K562 (cell line): ENCODE results near the gene SLC26A11. TPM values are rescaled to one million over a fixed set of nuclear protein-coding genes. Genes with fewer than 3 reads are reported as not detected.

ENCODE experiments used
- ATAC-seq: fragments of 200-7000 bp; cut with Tn5 transposase; 3 replicates; pipeline ENCODE4 v1.9.1; 2020; ENCODE audit warnings: moderate library complexity
- BruUV-seq: library from RNA; stranded (reverse); fragments of 400-500 nt; replicated peaks from 2 replicates; lab custom pipeline; 2021; lab: Mats Ljungman, UMichigan
- CTCF ChIA-PET: fragments of 300-600 bp; formaldehyde crosslinking; extraction: SDS; loops from one replicate; lab custom pipeline; 2021; ENCODE audit warnings: low intra/inter-chr PET ratio; lab: Yijun Ruan, JAX
- POLR2A ChIA-PET: fragments of 300-600, 350-650 bp; sonication (Branson Sonifier 250); formaldehyde crosslinking; extraction: SDS; loops from one replicate; lab custom pipeline; 2021; ENCODE audit warnings: antibody characterized with exemption, inconsistent platforms; lab: Yijun Ruan, JAX
- DNase-seq, 4 experiments: peaks; one replicate each; pipeline versions ENCODE4 v3.0.0 to v3.0.0-alpha.2; 2011 to 2018; ENCODE audit warnings: low spot score in 3 of 4, mixed read lengths in 3 of 4; ENCODE audit errors: extremely low read depth in 1 of 4
- FAIRE-seq: peaks from 2 replicates; lab custom pipeline; 2011; peaks lifted over from hg19 to GRCh38; lab: Jason Lieb, UNC
- H2AFZ ChIP-seq: 2 replicates; pipeline ENCODE4 v1.6.0; 2011; ENCODE audit warnings: low read depth, low read length, control low read depth, inconsistent platforms
- H3K27ac ChIP-seq: fragments of 200-600 bp; 3 replicates; pipeline ENCODE4 v1.8.0; 2011; ENCODE audit warnings: low read depth, mild to moderate bottlenecking, control low read depth, inconsistent platforms, low read length, moderate library complexity, mixed read lengths; ENCODE audit errors: extremely low read depth
- H3K27me3 ChIP-seq, 2 experiments: fragments of 300-600 bp in 1 of 2; 2 replicates in 1 of 2; 3 replicates in 1 of 2; pipeline versions ENCODE4 v1.6.0 to v1.8.0; 2011; ENCODE audit warnings: inconsistent platforms in 2 of 2, low read length in 2 of 2, mild to moderate bottlenecking in 1 of 2, mixed read lengths in 1 of 2, moderate library complexity in 1 of 2; ENCODE audit not compliant: control insufficient read depth in 2 of 2, insufficient read depth in 2 of 2
- H3K36me3 ChIP-seq: fragments of 300-600 bp; 3 replicates; pipeline ENCODE4 v1.8.0; 2011; ENCODE audit warnings: mild to moderate bottlenecking, low read length, inconsistent platforms; ENCODE audit not compliant: control insufficient read depth, insufficient read depth
- H3K4me1 ChIP-seq, 2 experiments: fragments of 200-600 bp in 1 of 2; replicated peaks in 1 of 2; 2 replicates in 1 of 2; 3 replicates in 1 of 2; pipeline versions ENCODE4 v1.5.1 to v1.8.0; 2011; ENCODE audit warnings: inconsistent platforms in 2 of 2, low read length in 2 of 2, mild to moderate bottlenecking in 1 of 2, mixed read lengths in 1 of 2, moderate library complexity in 1 of 2; ENCODE audit not compliant: control insufficient read depth in 2 of 2, insufficient read depth in 2 of 2
- H3K4me2 ChIP-seq: 2 replicates; pipeline ENCODE4 v1.6.1; 2011; ENCODE audit warnings: low read length, control low read depth, inconsistent platforms, mixed read lengths; ENCODE audit not compliant: insufficient read depth
- H3K4me3 ChIP-seq: fragments of 200-600 bp; sonication (generic), shearing (Covaris generic); 2 replicates; pipeline ENCODE4 v1.5.1; 2016; ENCODE audit warnings: control low read depth, inconsistent platforms
- H3K79me2 ChIP-seq: fragments of 200-600 bp; 3 replicates; pipeline ENCODE4 v1.8.0; 2011; ENCODE audit warnings: low read length, inconsistent platforms; ENCODE audit not compliant: control insufficient read depth, insufficient read depth
- H3K9ac ChIP-seq, 2 experiments: 2 replicates each; pipeline versions ENCODE4 v1.6.0 to v1.6.1; 2011; ENCODE audit warnings: low read depth in 2 of 2, low read length in 2 of 2, control low read depth in 1 of 2, inconsistent platforms in 1 of 2, mild to moderate bottlenecking in 1 of 2, mixed read lengths in 1 of 2; ENCODE audit not compliant: insufficient read depth in 1 of 2
- H3K9me1 ChIP-seq: one replicate; pipeline ENCODE4 v1.6.0; 2011; ENCODE audit warnings: inconsistent platforms, mild to moderate bottlenecking, low read length, moderate library complexity; ENCODE audit not compliant: control insufficient read depth, insufficient read depth
- H3K9me3 ChIP-seq: replicated peaks from 2 replicates; pipeline ENCODE4 v1.5.1; 2011; ENCODE audit warnings: low read depth, low read length, inconsistent platforms; ENCODE audit not compliant: control insufficient read depth, insufficient read depth
- H4K20me1 ChIP-seq: replicated peaks from 2 replicates; pipeline ENCODE4 v1.6.1; 2011; ENCODE audit warnings: low read length, inconsistent platforms, mixed read lengths; ENCODE audit not compliant: control insufficient read depth, insufficient read depth
- BHLHE40 ChIP-seq: IDR thresholded peaks from 2 replicates; pipeline ENCODE4 v1.6.1; 2011; ENCODE audit warnings: low read length, improper control_type of control experiment
- CHD4 ChIP-seq: fragments of 200-600 bp; sonication (generic); IDR thresholded peaks from 3 replicates; pipeline ENCODE4 v1.6.1; 2012; ENCODE audit warnings: low read depth, mild to moderate bottlenecking, mixed read lengths, low read length, inconsistent platforms; ENCODE audit not compliant: insufficient read depth, insufficient replicate concordance, poor library complexity, severe bottlenecking
- JUN ChIP-seq, 2 experiments: sonication (generic) in 1 of 2; formaldehyde crosslinking in 1 of 2; IDR thresholded peaks; 2 replicates each; pipeline versions ENCODE4 v1.6.1 to v1.8.0; 2012 to 2022; ENCODE audit warnings: borderline replicate concordance in 2 of 2, mild to moderate bottlenecking in 2 of 2, improper control_type of control experiment in 1 of 2, low read depth in 1 of 2, low read length in 1 of 2, missing genetic modification reagents in 1 of 2
- LCOR ChIP-seq: sonication (generic); formaldehyde crosslinking; IDR thresholded peaks from 2 replicates; pipeline ENCODE4 v1.8.0; 2022; ENCODE audit warnings: mild to moderate bottlenecking, missing genetic modification reagents
- MAZ ChIP-seq, 2 experiments: fragments of 450-650 bp in 1 of 2; sonication (generic) in 1 of 2; formaldehyde crosslinking; IDR thresholded peaks in 1 of 2; conservative IDR thresholded peaks in 1 of 2; 2 replicates each; pipeline versions ENCODE4 v1.4.0 to v1.5.0; 2020; ENCODE audit warnings: mild to moderate bottlenecking in 1 of 2, missing genetic modification reagents in 1 of 2
- NR2C2 ChIP-seq, 2 experiments: fragments of 200-800 bp in 1 of 2; sonication (Bioruptor generic) in 1 of 2; sonication (generic) in 1 of 2; formaldehyde crosslinking in 1 of 2; IDR thresholded peaks; 2 replicates each; pipeline versions ENCODE4 v1.6.1 to v1.8.0; 2016 to 2022; ENCODE audit warnings: mild to moderate bottlenecking in 1 of 2, missing compliant biosample characterization in 1 of 2, missing genetic modification characterization in 1 of 2, missing genetic modification reagents in 1 of 2
- PHF8 ChIP-seq: fragments of 200-600 bp; sonication (generic); IDR thresholded peaks from 2 replicates; pipeline ENCODE4 v1.6.1; 2012; ENCODE audit warnings: mixed run types, mild to moderate bottlenecking, inconsistent platforms, low read length, moderate library complexity, borderline replicate concordance
- POLR2AphosphoS2 ChIP-seq: IDR thresholded peaks from 2 replicates; pipeline ENCODE4 v1.6.1; 2012; ENCODE audit warnings: low read length, improper control_type of control experiment
- RBM25 ChIP-seq: fragments of 200-400 bp; formaldehyde crosslinking; IDR thresholded peaks from 2 replicates; pipeline ENCODE4 v1.6.1; 2018; ENCODE audit warnings: low read length, low read depth, moderate library complexity; ENCODE audit not compliant: severe bottlenecking
- TFAP4 ChIP-seq: sonication (generic); formaldehyde crosslinking; IDR thresholded peaks from 2 replicates; pipeline ENCODE4 v1.8.0; 2022; ENCODE audit warnings: missing genetic modification reagents, mild to moderate bottlenecking, moderate library complexity, borderline replicate concordance
- TRIM24 ChIP-seq, 2 experiments: fragments of 450-650 bp; IDR thresholded peaks; 2 replicates each; pipeline ENCODE4 v1.6.1; 2016
- TRIM28 ChIP-seq: fragments of 450-650 bp; IDR thresholded peaks from 2 replicates; pipeline ENCODE4 v1.6.1; 2017
- XRCC5 ChIP-seq: fragments of 200-400 bp; formaldehyde crosslinking; IDR thresholded peaks from 2 replicates; pipeline ENCODE4 v1.6.1; 2017; ENCODE audit warnings: low read depth, mild to moderate bottlenecking, low read length
- ZFPM2 ChIP-seq: fragments of 250-450 bp; sonication (Bioruptor Pico); IDR thresholded peaks from 2 replicates; pipeline ENCODE4 v1.5.1; 2022; ENCODE audit warnings: mild to moderate bottlenecking
- WGBS: fragments of 100-300 bp; shearing (Covaris generic); methylation state at CpG from one replicate; pipeline ENCODE4 v1.1.6; 2016; ENCODE audit warnings: low coverage, mixed read lengths; ENCODE audit not compliant: insufficient coverage; ENCODE audit errors: missing lambda C conversion rate; 5-methylcytosine and 5-hydroxymethylcytosine counted together
- in situ Hi-C: fragments of 300-500 bp; cut with MboI; formaldehyde crosslinking; loops from 4 replicates; pipeline ENCODE4 v1.15.0; 2018; ENCODE audit warnings: inconsistent platforms, mixed read lengths
- intact Hi-C: fragments of 100-400 bp; cut with micrococcal nuclease; formaldehyde crosslinking; loops from 2 replicates; pipeline ENCODE4 v1.14.2; 2022
- polyA plus RNA-seq, 8 experiments: library from polyadenylated mRNA; depleted of rRNA in 4 of 8; stranded (reverse) in 5 of 8; unstranded in 3 of 8; fragments of >200 nt; fragmentation: Nextera tagmentation in 2 of 8; fragmentation: Illumina TruSeq in 1 of 8; extraction: Ambion mirVana in 2 of 8; extraction: Trizol in 1 of 8; gene quantifications; 2 replicates each; pipeline versions ENCODE4 v1.2.1 to v1.2.3, GENCODE V29; 2011 to 2014; ENCODE audit warnings: inconsistent platforms in 1 of 8, missing spikeins in 1 of 8
- total RNA-seq, 7 experiments: library from RNA; depleted of rRNA in 6 of 7; stranded (reverse); fragments of >200 nt in 6 of 7; fragmentation: Illumina TruSeq in 2 of 7; extraction: Trizol in 2 of 7; gene quantifications; 2 replicates each; pipeline versions ENCODE4 v1.2.1 to v1.2.3, GENCODE V29; 2011 to 2021; ENCODE audit warnings: low replicate concordance in 1 of 7
- TF ChIP-seq, protein P1 (sequence below): conservative IDR thresholded peaks from 2 replicates; pipeline ENCODE4 v1.6.1; 2011; ENCODE audit warnings: low read depth, mild to moderate bottlenecking, low read length; ENCODE audit not compliant: control insufficient read depth

SLC26A11 gene
- total and polyA plus RNA-seq, 9 of the 15 experiments (the other 6 are each of a cell fraction or from before 2014, with no cell fraction given), result 0.06 to 3.1 (median 1.2) TPM; not detected in 1

- ATAC-seq (no peak), DNase-seq (no peak), FAIRE-seq (no peak)
- Histone ChIP-seq H3K9me3 (no peaks in the 10 kb centered on the region), H3K27ac (no peak overlapping the region), H3K4me1 (no peaks in the 10 kb centered on the region), H4K20me1 (no peaks in the 10 kb centered on the region), H3K27me3 (no peaks in the 10 kb centered on the region), H3K9ac (no peak overlapping the region), H3K36me3 (no peaks in the 10 kb centered on the region), H3K4me3 (no peak overlapping the region), H2AFZ (no peak overlapping the region), H3K79me2 (no peaks in the 10 kb centered on the region), H3K4me2 (no peak overlapping the region), H3K9me1 (no peaks in the 10 kb centered on the region)
- WGBS, result 28% methylated on average over 3 of the region's 3 CpGs
- ChIA-PET CTCF (no interaction called here), POLR2A (no interaction called here)
- no TSS peak for BruUV-seq
- in situ Hi-C loops (no loop called here), intact Hi-C loops (no loop called here)
- TF ChIP-seq CHD4 (no peak), TFAP4 (CRISPR knock-in tag) (no peak), LCOR (CRISPR knock-in tag) (no peak), ZFPM2 (no peak), PHF8 (no peak)
Observed at GRCh38 chr17:80233202-80233601, 13.0 kb downstream of the SLC26A11 start.

- Histone ChIP-seq H3K4me1 (no peaks in the 10 kb centered on the region), H3K27me3 (no peaks in the 10 kb centered on the region), H2AFZ (no peak overlapping the region), H3K4me2 (no peak overlapping the region), H3K4me3 (no peak overlapping the region), H3K9me3 (no peaks in the 10 kb centered on the region), H3K27ac (no peak overlapping the region), H3K79me2 (no peaks in the 10 kb centered on the region), H3K36me3 (no peaks in the 10 kb centered on the region), H3K9me1 (no peaks in the 10 kb centered on the region), H3K9ac (no peak overlapping the region), H4K20me1 (no peaks in the 10 kb centered on the region)
- no TSS peak for BruUV-seq
- ATAC-seq (no peak), FAIRE-seq (no peak), DNase-seq (no peak)
- ChIA-PET POLR2A (no interaction called here), CTCF (no interaction called here)
- intact Hi-C loops (no loop called here), in situ Hi-C loops (no loop called here)
- WGBS, result 59% methylated on average over 12 of the region's 17 CpGs
- no peak for TF ChIP-seq BHLHE40
- no peak for TF ChIP-seq NR2C2 (CRISPR knock-in tag; IDR thresholded peaks at IDR 0.05)
- TF ChIP-seq NR2C2 (tag; IDR thresholded peaks at IDR 0.05), result no peak
- no peak for TF ChIP-seq TRIM28
- no peak for TF ChIP-seq XRCC5
- TF ChIP-seq RBM25, result no peak
- no peak for TF ChIP-seq POLR2AphosphoS2
- TF ChIP-seq JUN (IDR thresholded peaks at IDR 0.05; ENCODE audit: borderline replicate concordance, low read depth, low read length), result no peak
- no peak for TF ChIP-seq JUN (CRISPR knock-in tag; IDR thresholded peaks at IDR 0.05; ENCODE audit: borderline replicate concordance)
- TF ChIP-seq, protein P1, sequence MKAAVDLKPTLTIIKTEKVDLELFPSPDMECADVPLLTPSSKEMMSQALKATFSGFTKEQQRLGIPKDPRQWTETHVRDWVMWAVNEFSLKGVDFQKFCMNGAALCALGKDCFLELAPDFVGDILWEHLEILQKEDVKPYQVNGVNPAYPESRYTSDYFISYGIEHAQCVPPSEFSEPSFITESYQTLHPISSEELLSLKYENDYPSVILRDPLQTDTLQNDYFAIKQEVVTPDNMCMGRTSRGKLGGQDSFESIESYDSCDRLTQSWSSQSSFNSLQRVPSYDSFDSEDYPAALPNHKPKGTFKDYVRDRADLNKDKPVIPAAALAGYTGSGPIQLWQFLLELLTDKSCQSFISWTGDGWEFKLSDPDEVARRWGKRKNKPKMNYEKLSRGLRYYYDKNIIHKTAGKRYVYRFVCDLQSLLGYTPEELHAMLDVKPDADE, result no peak
- no peak for TF ChIP-seq MAZ (CRISPR knock-in tag; conservative IDR thresholded peaks at IDR 0.05 in 1 of 2, IDR thresholded peaks at IDR 0.05 in 1 of 2)
- TF ChIP-seq TRIM24 (IDR thresholded peaks at IDR 0.05), result no peak
Observed at GRCh38 chr17:80236911-80237310, 16.7 kb downstream of the SLC26A11 start.
